Stimulated activated CD4-positive, alpha-beta T cell treated with anti-CD3 and anti-CD28 coated beads, Interleukin-1b, Interleukin-23, amount 100 ng/mL, for 24 hours (primary cell): ENCODE measurements around the gene GSN.

Experiments used
- DNase-seq, 4 experiments: peaks; one replicate each; pipeline ENCODE4 v3.0.0-alpha.2; 2020; ENCODE audit warnings: low read depth in 4 of 4, low spot score in 1 of 4

Gene GSN

GRCh38 chr9:121302341-121302740 is 34.4 kb downstream of the GSN start:
- no peak for DNase-seq

- DNase-seq: no peak
These were observed 34.8 kb downstream of the GSN start for GRCh38 chr9:121302786-121303185.

GRCh38 chr9:121303456-121304451 is 35.8 kb downstream of the GSN start:
- no peak for DNase-seq

- no peak for DNase-seq
These were observed 36.7 kb downstream of the GSN start for GRCh38 chr9:121304707-121305106.

GRCh38 chr9:121305269-121305994 is 37.5 kb downstream of the GSN start:
- DNase-seq: no peak

GRCh38 chr9:121307976-121308375 is 40.0 kb downstream of the GSN start:
- DNase-seq: no peak

GRCh38 chr9:121308765-121309164 is 40.8 kb downstream of the GSN start:
- DNase-seq: no peak

GRCh38 chr9:121309171-121309570 is 41.2 kb downstream of the GSN start:
- DNase-seq: no peak

GRCh38 chr9:121309833-121310425 is 42.0 kb downstream of the GSN start:
- DNase-seq: no peak

GRCh38 chr9:121310571-121310970 is 42.6 kb downstream of the GSN start:
- no peak for DNase-seq

- DNase-seq: no peak
These were observed 44.2 kb downstream of the GSN start for GRCh38 chr9:121312169-121312568.

- no peak for DNase-seq
These were observed 45.6 kb downstream of the GSN start for GRCh38 chr9:121313458-121314152.

- no peak for DNase-seq
These were observed 48.4 kb downstream of the GSN start for GRCh38 chr9:121316378-121316777.

GRCh38 chr9:121316852-121317373 is 49.0 kb downstream of the GSN start:
- DNase-seq: no peak

GRCh38 chr9:121317737-121318630 is 50.0 kb downstream of the GSN start:
- DNase-seq: no peak

GRCh38 chr9:121318631-121319382 is 50.8 kb downstream of the GSN start:
- DNase-seq: no peak

GRCh38 chr9:121319383-121319780 is 51.4 kb downstream of the GSN start:
- DNase-seq: no peak

- no peak for DNase-seq
These were observed 53.1 kb downstream of the GSN start for GRCh38 chr9:121321016-121321503.
